ENCODE data around the gene NFATC1.

DNA sequence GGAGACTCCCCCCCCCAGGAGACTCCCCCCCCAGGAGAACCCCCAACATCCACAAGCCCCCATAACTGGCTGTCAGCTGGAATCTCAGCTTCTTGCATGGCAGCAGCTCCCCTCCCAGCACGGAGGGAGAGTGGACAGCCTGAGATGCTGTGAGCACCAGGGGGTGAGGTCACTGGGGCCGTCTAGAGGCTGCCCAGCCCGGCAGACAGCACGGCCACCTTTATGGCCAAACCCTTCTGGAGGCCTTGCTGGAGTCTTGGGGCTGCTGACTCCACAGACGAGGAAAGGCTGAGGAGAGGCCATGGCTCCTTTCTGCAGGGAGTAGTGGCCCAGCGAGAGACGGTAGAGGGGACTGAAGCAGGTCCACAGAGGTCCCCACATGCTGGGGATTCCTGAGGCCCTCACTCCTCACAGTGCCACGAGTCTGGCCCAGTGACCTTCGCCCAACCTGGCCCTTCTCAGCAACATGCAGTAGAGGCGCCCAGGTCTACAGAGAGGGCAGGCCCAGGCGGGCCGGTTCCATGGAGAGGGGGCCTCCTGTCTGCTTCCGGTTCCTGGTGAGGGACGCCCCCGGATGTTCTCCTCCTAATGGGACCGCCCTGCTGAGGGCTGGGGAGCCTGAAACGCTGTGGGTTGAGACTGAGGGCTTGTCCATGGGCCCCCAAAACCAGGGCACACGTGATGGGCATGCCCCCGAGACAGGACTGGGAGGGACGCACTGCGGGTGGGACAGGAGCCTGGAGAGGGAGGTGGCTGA lies 161.3 kb downstream of the NFATC1 start:
- TF ChIP-seq EP300 (conservative IDR thresholded peaks at IDR 0.05; ENCODE audit: poor library complexity, severe bottlenecking), result no peak
- TF ChIP-seq, protein P1, sequence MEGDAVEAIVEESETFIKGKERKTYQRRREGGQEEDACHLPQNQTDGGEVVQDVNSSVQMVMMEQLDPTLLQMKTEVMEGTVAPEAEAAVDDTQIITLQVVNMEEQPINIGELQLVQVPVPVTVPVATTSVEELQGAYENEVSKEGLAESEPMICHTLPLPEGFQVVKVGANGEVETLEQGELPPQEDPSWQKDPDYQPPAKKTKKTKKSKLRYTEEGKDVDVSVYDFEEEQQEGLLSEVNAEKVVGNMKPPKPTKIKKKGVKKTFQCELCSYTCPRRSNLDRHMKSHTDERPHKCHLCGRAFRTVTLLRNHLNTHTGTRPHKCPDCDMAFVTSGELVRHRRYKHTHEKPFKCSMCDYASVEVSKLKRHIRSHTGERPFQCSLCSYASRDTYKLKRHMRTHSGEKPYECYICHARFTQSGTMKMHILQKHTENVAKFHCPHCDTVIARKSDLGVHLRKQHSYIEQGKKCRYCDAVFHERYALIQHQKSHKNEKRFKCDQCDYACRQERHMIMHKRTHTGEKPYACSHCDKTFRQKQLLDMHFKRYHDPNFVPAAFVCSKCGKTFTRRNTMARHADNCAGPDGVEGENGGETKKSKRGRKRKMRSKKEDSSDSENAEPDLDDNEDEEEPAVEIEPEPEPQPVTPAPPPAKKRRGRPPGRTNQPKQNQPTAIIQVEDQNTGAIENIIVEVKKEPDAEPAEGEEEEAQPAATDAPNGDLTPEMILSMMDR (IDR thresholded peaks at IDR 0.05; ENCODE audit: poor library complexity, severe bottlenecking), result no peak
